UCSD-AML1 (cell line): ENCODE measurements around the gene IL16.

ENCODE experiments used
- DNase-seq: peaks from one replicate; lab custom pipeline; 2025; ENCODE audit not compliant: unreplicated experiment; lab: John Stamatoyannopoulos, UW

Gene IL16

GRCh38 chr15:81174125-81174791 lies 22.4 kb upstream of the IL16 start:
- DNase-seq, result no peak

GRCh38 chr15:81174792-81175327 lies 21.8 kb upstream of the IL16 start:
- no peak for DNase-seq

- DNase-seq, result no peak
Observed at GRCh38 chr15:81175496-81175895, 21.2 kb upstream of the IL16 start.

DNA sequence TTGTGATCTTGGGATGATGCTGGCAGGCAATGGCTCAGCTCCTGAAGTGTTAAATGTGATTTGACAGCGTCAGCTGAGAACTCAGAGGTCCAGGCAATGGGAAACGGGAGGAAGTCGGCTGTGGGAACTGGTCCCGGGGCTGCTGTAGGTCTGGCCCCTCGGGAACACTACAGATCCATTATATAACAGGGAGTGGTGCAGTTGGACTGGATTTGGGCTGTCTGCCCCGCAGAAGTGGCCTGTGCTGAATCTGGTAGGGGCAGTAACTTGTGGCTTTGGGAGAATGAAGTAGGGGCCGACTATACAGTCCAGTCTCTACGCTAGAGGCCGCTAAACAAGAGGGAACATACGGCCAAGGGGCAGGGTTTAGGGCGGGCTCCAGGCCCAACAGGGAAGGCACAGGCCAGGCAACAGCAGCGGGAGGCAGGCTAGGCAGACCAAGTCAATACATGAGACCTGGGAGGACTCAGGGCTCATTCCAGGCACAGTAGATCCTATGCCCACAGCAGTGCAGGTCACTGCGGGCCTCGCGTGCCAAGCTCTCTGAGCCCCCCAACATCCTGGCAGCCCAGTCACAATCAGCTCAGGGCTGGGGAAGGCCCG lies 20.3 kb upstream of the IL16 start:
- DNase-seq, result no peak

DNA sequence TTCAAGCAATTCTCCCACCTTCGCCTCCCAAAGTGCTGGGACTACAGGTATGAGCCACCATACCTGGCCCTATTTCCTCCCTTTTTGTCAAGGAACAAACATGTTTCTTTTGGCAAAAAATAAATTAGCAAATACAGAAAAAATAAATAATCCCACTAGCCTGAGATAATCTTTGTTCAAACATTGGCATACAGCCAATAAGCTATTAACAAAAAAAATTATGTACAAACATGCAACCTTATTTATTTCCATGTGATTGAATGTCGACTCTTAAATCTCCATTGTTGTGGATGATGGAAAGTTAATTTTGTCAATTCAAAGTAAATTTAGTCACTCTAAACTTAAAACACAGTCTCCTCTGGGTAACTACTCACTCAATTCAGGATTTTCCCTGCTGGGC lies 18.3 kb upstream of the IL16 start:
- no peak for DNase-seq

DNA sequence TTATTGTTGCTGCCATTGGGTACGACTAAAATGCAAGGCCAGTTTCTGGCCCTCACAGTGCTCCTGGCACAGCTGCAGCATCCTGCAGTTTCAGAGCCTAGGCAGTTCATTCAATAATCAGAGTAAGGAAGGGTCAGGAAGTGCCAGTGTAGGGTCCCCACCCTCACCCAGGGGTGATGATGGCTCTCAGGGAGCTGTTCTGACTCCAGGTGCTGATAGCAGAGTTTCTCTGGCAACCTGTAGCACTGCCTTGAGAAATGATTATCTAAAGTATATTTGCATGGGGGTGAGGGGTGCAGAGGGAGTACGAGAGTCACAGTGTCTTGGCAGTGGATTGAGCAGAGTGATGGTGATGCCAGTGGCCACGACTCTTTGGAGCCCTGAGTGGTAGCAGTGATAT lies 15.5 kb upstream of the IL16 start:
- no peak for DNase-seq

DNA sequence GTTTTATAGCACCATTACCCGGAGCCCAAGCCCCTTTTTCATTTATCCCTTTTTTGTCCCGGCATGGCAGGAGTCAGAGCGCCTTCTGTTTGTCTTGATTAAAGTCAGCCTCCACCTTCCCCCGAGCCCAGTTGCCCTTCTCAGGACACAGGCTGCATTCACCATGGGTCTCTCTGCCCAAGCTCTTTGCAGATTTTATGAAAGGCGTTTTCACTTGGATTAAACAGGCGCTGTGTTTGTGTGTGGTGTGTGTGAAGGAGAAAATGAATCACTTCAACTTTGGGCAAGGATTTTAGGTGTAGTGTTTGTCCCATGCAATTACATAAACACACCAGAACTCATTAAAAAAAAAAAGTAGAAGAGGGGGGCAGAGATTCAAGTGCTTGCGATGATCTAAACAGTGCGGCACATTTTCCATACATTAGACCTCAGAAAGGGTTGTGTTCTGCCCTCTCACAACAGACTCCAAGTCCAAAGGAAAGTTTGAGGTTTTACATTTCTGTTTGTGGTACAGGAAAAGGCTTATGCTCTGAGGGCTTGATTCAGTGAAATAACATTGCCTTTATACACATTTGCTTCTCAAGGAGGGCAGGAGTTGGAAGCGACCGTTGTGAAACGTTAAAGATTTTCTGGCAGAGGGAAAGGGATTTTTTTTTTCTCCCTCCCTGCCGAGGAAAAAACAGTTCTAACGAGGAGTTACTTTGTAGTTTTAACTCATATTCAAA lies 14.5 kb upstream of the IL16 start:
- DNase-seq, result no peak

- DNase-seq, result no peak
Observed at GRCh38 chr15:81182756-81183438, 13.8 kb upstream of the IL16 start.

DNA sequence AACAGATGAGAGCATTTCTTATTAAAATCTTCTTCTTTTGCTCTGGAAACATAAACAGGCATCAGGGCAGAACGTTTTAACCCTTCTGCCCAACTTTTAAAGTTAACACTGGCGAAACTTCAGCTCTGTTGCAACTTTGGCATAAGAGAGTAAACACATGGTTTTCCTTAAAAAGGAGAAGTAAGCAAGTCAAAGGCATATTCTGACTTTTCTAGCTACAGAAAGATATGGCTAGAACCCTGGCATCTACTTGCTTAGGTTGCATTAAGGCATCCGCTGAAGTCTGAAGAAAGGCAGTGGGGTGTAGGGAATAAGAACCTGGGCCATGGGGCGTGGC lies 13.3 kb upstream of the IL16 start:
- no peak for DNase-seq

GRCh38 chr15:81184188-81184587 lies 12.5 kb upstream of the IL16 start:
- no peak for DNase-seq

DNA sequence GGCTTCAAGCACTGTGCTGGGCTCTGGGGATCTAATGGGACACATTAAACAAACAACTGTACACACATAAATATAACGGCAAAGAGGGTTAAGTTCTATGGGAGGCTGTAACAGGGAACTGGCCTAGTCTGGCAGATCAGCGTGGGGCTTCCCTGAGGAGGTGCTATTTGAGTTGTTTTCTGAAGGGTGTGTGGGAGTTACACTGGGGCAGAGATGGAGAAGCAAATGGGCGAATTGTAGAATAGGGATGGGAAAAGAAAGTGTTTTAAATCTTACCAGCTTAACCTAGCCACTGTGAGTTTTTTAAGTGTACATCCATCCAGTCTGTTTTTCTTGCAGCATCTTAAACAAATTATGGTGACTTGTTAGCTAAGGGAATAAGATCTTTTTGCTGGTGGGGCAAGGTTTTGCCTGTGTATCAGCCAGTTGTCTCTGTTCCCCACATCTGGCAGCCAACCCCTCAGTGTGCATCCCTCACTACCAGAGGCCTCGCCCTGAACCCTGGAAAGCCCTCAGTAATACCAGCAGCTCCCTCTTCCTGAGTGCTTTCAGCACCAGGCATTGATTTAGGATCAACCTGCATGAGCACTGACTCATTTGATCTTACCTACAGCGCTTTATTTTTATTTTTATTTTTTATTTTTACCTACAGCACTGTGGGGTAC lies 10.9 kb upstream of the IL16 start:
- no peak for DNase-seq

GRCh38 chr15:81188354-81188753 lies 8.3 kb upstream of the IL16 start:
- no peak for DNase-seq

- no peak for DNase-seq
Observed at GRCh38 chr15:81189583-81190283, 6.9 kb upstream of the IL16 start.

- no peak for DNase-seq
Observed at GRCh38 chr15:81190922-81191507, 5.7 kb upstream of the IL16 start.

GRCh38 chr15:81191701-81192100 lies 5.0 kb upstream of the IL16 start:
- no peak for DNase-seq

DNA sequence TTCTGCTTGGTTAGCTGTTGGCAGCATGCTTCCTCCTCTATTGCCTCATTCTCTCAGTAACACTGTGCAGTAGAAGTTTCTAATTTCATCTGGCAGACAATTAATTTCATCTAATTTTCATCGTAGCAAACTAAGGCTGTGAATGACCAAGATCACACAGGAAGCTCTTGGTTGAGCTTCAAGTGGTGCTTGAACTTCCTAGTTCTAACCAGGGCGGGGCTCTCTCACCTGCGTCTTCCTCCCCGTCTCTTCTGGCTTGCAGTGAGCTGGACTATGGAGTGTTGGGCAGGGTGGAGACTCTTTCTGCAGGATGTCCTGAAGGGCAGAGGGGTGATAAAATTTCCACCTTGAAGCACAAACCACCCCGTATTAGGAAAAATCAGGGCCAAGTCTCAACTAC lies 2.0 kb upstream of the IL16 start:
- no peak for DNase-seq

GRCh38 chr15:81195339-81195864 lies 1.3 kb upstream of the IL16 start:
- DNase-seq, result no peak

GRCh38 chr15:81197255-81197630 lies 564 bp downstream of the IL16 start:
- DNase-seq, result no peak

DNA sequence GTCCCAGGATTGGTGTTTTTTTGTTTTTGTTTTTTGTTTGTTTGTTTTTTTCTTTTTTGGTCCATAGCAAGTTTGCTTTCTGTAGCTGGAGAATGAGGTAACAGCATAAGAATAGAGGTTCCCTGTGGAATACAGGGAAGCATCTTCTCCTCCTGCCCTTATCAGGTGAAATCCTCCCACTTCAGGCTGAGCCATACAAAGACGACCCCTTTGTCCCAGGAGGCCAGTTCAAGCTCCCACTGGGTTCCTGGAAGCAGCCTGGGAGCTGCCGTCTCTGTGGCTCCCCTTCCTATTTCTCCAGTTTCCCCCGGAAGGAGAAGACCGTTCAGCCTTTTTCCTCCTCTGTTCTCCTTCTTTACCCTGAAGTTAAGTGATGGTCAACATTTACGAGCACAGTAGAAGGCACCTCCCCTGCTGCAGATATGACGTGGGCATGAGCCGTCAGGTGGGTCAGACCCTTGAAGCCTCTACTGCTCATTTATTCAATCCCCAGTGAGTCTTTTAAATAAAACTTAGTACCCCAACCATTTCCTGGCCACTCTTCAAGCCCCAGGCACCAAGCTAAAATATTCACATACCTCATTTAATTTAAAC lies 1.1 kb downstream of the IL16 start:
- DNase-seq, result no peak
